GM18507 (cell line): ENCODE measurements around the gene RTN4.

Experiments used
- DNase-seq: peaks from one replicate; pipeline ENCODE4 v3.0.0; 2011; ENCODE audit warnings: low read depth; ENCODE audit not compliant: insufficient read length; ENCODE audit errors: extremely low spot score
- FAIRE-seq: peaks from 2 replicates; lab custom pipeline; 2011; peaks lifted over from hg19 to GRCh38; lab: Jason Lieb, UNC

RTN4 gene

GRCh38 chr2:55045780-55046179, 4.5 kb downstream of the RTN4 start:
- DNase-seq = no peak
- FAIRE-seq = peak; percentile 42

- no peak for FAIRE-seq
- no peak for DNase-seq
Measured at GRCh38 chr2:55043841-55044240, 6.4 kb downstream of the RTN4 start.

- DNase-seq = no peak
- no peak for FAIRE-seq
Measured at GRCh38 chr2:55038428-55038827, 11.8 kb downstream of the RTN4 start.

GRCh38 chr2:55035716-55036115, 14.5 kb downstream of the RTN4 start:
- FAIRE-seq (no peak), DNase-seq (no peak)

- DNase-seq = no peak
- no peak for FAIRE-seq
Measured at GRCh38 chr2:55033921-55034320, 16.3 kb downstream of the RTN4 start.

- DNase-seq (no peak), FAIRE-seq (peak; percentile 82)
Measured at GRCh38 chr2:55033076-55033742, 17.0 kb downstream of the RTN4 start.

- DNase-seq (no peak), FAIRE-seq (no peak)
Measured at GRCh38 chr2:55031505-55031904, 18.7 kb downstream of the RTN4 start.

GRCh38 chr2:55030766-55031165, 19.5 kb downstream of the RTN4 start:
- FAIRE-seq = no peak
- DNase-seq = no peak

- DNase-seq (no peak), FAIRE-seq (no peak)
Measured at GRCh38 chr2:55029098-55029497, 21.2 kb downstream of the RTN4 start.

- DNase-seq (no peak), FAIRE-seq (no peak)
Measured at GRCh38 chr2:55027226-55027625, 23.0 kb downstream of the RTN4 start.

GRCh38 chr2:55026202-55026601, 24.0 kb downstream of the RTN4 start:
- DNase-seq = no peak
- FAIRE-seq = no peak

GRCh38 chr2:55025627-55026026, 24.6 kb downstream of the RTN4 start:
- no peak for DNase-seq
- FAIRE-seq = no peak

- DNase-seq (no peak), FAIRE-seq (peak; percentile 50)
Measured at GRCh38 chr2:55025082-55025481, 25.2 kb downstream of the RTN4 start.

GRCh38 chr2:55022476-55022875, 27.8 kb downstream of the RTN4 start:
- FAIRE-seq = no peak
- no peak for DNase-seq

- no peak for DNase-seq
Measured at GRCh38 chr2:55019526-55020258, 30.6 kb downstream of the RTN4 start.

GRCh38 chr2:55018619-55019018, 31.6 kb downstream of the RTN4 start:
- FAIRE-seq (no peak), DNase-seq (no peak)

More at GRCh38 chr2:55019526-55020258, 30.6 kb downstream of the RTN4 start:
- FAIRE-seq = no peak

- no peak for DNase-seq
- peak; percentile 12 for FAIRE-seq
Measured at GRCh38 chr2:55017880-55018279, 32.4 kb downstream of the RTN4 start.

GRCh38 chr2:55017428-55017827, 32.8 kb downstream of the RTN4 start:
- DNase-seq = no peak
- no peak for FAIRE-seq

- DNase-seq (no peak), FAIRE-seq (peak; percentile 66)
Measured at GRCh38 chr2:55014962-55015939, 35.0 kb downstream of the RTN4 start.

- FAIRE-seq (no peak), DNase-seq (no peak)
Measured at GRCh38 chr2:55013936-55014335, 36.3 kb downstream of the RTN4 start.
